Upper lobe of right lung (tissue), 1 donor: ENCODE data around the gene CD52. TPM values are rescaled to one million over a fixed set of nuclear protein-coding genes. Genes with fewer than 3 reads are reported as not detected.

Source experiments
- ATAC-seq: fragments of 200-7000 bp; cut with Tn5 transposase; one replicate; pipeline ENCODE4 v1.9.1; 2020; ENCODE audit warnings: mild to moderate bottlenecking, moderate library complexity
- DNase-seq: peaks from one replicate; pipeline ENCODE4 v3.0.0-alpha.2; 2020
- H3K27ac ChIP-seq: fragments of 200-600 bp; one replicate; pipeline ENCODE4 v1.8.0; 2022
- H3K27me3 ChIP-seq: fragments of 200-600 bp; one replicate; pipeline ENCODE4 v1.8.0; 2022; ENCODE audit warnings: mild to moderate bottlenecking
- H3K36me3 ChIP-seq: fragments of 200-600 bp; one replicate; pipeline ENCODE4 v1.8.0; 2022
- H3K4me1 ChIP-seq: fragments of 200-600 bp; one replicate; pipeline ENCODE4 v1.8.0; 2022
- H3K4me3 ChIP-seq: fragments of 200-600 bp; one replicate; pipeline ENCODE4 v1.8.0; 2022; ENCODE audit warnings: mild to moderate bottlenecking
- H3K9me3 ChIP-seq: fragments of 200-600 bp; one replicate; pipeline ENCODE4 v1.8.0; 2022
- CTCF ChIP-seq: fragments of 200-600 bp; IDR thresholded peaks from one replicate; pipeline ENCODE4 v1.8.0; 2022; ENCODE audit warnings: antibody characterized with exemption
- intact Hi-C: fragments of 100-400 bp; cut with DNase I; formaldehyde crosslinking; loops from one replicate; pipeline ENCODE4 v1.11.0; 2022
- total RNA-seq: library from RNA; stranded (reverse); fragmentation: NEBNext Ultra II Directional; extraction: Animal tissue kit (Norgen Biotek cat#: 25700); gene quantifications from one replicate; pipeline ENCODE4 v1.2.1, GENCODE V29; 2021
- donor health status: DM: no; HTN: yes; CAD: no; lungs with severe emphysema.

The CD52 gene
- total RNA-seq, 1 donor from 2014 or later = 348 TPM

DNA sequence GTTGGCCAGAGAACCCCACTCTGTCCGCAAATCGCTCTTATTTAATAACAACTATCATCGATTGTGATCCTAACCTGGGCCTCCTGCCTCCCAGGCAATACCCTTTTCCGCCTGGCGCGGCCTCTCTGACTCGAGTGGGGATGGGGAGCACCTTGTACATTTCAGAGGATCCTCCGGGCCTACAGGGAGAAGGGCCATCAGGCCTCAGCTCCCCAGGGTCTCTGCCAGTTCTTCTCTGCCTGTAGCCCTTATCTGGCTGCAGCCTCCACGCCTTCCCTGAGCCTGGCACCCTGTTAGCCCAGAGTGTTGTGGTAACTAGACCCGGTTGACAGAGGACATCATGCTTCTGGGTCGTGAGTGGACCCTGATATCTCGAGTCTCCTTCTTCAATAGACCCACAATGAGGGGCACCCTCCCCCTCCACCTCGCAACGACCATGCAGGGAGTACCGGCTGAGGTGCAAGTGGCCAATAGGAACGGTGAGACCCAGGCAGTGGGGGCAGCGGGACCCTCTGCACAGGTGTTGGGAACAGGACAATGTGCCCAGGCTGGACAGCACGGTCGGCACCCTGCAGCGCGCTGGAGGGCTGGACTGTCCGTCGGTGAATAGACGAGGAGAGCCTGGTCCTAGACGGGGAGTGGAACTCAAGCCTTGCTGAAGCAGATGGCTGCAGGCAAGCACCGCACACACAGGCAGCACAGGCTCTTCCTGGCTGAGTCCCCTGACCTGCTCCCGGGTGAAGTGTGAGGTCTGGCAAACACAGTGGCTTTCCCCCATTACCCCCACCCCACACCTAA is 43.2 kb downstream of the CD52 start:
- H3K27ac ChIP-seq = no peak overlapping the region
- ATAC-seq = no peak
- no peaks in the 10 kb centered on the region for H3K36me3 ChIP-seq
- TF ChIP-seq CTCF = no peak
- H3K4me3 ChIP-seq = peak overlapping the region; percentile 28
- H3K4me1 ChIP-seq = peaks cover 12% of the 10 kb centered on the region
- peaks cover 44% of the 10 kb centered on the region for H3K27me3 ChIP-seq
- H3K9me3 ChIP-seq = no peaks in the 10 kb centered on the region
- intact Hi-C loops = no loop called here
- DNase-seq = no peak

- Histone ChIP-seq H3K4me3 (no peak overlapping the region), H3K27me3 (peaks cover 44% of the 10 kb centered on the region), H3K4me1 (peaks cover 12% of the 10 kb centered on the region), H3K9me3 (no peaks in the 10 kb centered on the region), H3K36me3 (no peaks in the 10 kb centered on the region), H3K27ac (no peak overlapping the region)
- no peak for TF ChIP-seq CTCF
- no peak for ATAC-seq
- DNase-seq = no peak
- intact Hi-C loops = no loop called here
Observed at GRCh38 chr1:26361605-26362122, 43.9 kb downstream of the CD52 start.

GRCh38 chr1:26362331-26362730 is 44.6 kb downstream of the CD52 start:
- Histone ChIP-seq H3K36me3 (no peaks in the 10 kb centered on the region), H3K27ac (no peak overlapping the region), H3K9me3 (no peaks in the 10 kb centered on the region), H3K27me3 (peaks cover 44% of the 10 kb centered on the region), H3K4me3 (no peak overlapping the region), H3K4me1 (peaks cover 12% of the 10 kb centered on the region)
- DNase-seq (no peak), ATAC-seq (no peak)
- no peak for TF ChIP-seq CTCF
- intact Hi-C loops = no loop called here

DNA sequence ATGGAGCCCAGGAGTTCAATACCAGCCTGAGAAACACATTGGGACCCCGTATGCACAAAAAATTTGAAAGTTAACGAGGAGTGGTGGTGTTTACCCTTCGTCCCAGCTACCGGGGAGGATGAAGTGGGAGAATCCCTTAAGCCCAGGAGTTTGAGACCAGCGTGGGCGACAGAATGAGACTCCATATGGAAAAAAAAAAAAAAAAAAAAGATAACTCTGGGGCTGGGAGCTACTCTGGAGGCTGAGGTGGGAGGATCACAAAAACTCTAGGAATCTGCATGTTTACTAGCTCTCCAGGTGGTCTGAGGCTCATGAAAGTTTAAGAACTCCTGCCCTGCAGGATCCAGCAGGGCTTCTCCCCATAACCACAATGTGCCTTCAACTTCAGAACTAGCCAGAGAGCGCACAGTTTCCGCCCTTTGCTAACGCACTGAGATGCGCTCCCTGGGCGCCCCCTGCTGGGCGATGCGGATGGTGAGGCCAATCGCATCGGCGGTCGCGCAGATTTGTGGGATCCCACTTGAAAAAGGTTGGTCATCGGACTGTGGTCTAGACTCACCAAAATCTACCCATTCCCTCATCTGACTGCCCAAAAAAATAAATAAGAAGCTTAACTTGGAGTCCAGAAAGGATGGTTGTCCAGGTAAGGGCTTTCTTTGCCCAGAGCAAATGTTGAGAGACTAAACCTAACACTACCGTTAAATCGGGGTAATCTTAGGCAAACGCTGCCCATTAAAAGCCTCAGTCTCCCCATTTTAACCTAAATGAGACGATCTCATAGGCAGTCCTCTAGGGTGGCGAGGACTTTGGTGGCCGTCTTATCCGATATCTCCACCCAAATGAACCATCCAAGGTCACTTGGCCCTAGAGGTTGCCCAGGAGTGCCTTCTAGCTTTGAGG is 46.0 kb downstream of the CD52 start:
- H3K9me3 ChIP-seq = no peaks in the 10 kb centered on the region
- ATAC-seq = peak; percentile 94
- intact Hi-C loops = no loop called here

DNA sequence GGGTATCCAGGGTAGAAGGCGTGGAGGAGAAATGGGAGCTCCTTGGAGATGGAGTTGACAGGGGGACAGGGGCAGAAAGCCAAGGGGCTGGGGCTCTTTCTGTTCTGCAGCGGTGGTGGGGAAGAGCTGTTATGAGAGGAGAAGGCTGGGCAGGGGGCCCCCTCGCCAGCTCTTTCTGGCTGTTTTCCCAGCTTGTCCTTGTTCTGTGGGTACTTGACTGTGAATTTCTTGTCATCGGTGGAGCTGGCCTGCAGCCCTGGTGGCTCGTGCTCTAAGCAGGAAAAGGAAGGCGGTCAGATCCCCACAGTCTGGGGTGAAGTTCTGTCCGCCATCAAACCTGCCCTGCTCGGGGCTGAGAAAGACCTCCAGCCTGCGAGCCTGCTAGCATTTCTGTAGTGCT is 47.2 kb downstream of the CD52 start:
- Histone ChIP-seq H3K4me1 (peaks cover 10% of the 10 kb centered on the region), H3K27me3 (peaks cover 26% of the 10 kb centered on the region), H3K36me3 (no peaks in the 10 kb centered on the region), H3K9me3 (no peaks in the 10 kb centered on the region), H3K27ac (no peak overlapping the region), H3K4me3 (no peak overlapping the region)
- intact Hi-C loops = no loop called here
- ATAC-seq (no peak), DNase-seq (no peak)
- TF ChIP-seq CTCF = no peak

More for the DNA sequence above, 46.0 kb downstream of the CD52 start:
- peaks cover 12% of the 10 kb centered on the region for H3K4me1 ChIP-seq
- TF ChIP-seq CTCF = peak; percentile 97
- no peaks in the 10 kb centered on the region for H3K36me3 ChIP-seq
- peaks cover 32% of the 10 kb centered on the region for H3K27me3 ChIP-seq
- no peak overlapping the region for H3K27ac ChIP-seq
- peak; percentile 92 for DNase-seq
- H3K4me3 ChIP-seq = no peak overlapping the region
